ENCODE data around the gene OOSP1.
"Not testable (repeated sequence)": the region's sequence is repeated elsewhere in the genome, so short reads cannot be mapped to it uniquely, and the experiment has no call there.

OOSP1 gene

GRCh38 chr11:59963733-59964132 lies 25.5 kb downstream of the OOSP1 start, which contains the start of gene OOSP4A:
Gene OOSP4A, plus strand, starts transcription at chr11:59964033. Its CDS starts 0 bp downstream, at chr11:59964033.
- no peak within 1 kb of the TSS for H3K9ac ChIP-seq (ENCODE audit: low read depth, low read length)
- no peaks in the 10 kb centered on the region for H3K27me3 ChIP-seq (ENCODE audit: control insufficient read depth, insufficient read depth, low read length)
- no peaks in the 10 kb centered on the region for H3K4me1 ChIP-seq (ENCODE audit: control insufficient read depth, insufficient read depth, low read length)
- no peaks in the 10 kb centered on the region for H3K36me3 ChIP-seq (ENCODE audit: insufficient read depth, low read length)
- H3K4me2 ChIP-seq (ENCODE audit: low read length) = no peak within 1 kb of the TSS
- H3K4me3 ChIP-seq (ENCODE audit: low read length) = no peak within 1 kb of the TSS
- no peaks in the 10 kb centered on the region for H3K9me3 ChIP-seq (replicated peaks; ENCODE audit: low read length)

GRCh38 chr11:59965424-59965823 lies 27.2 kb downstream of the OOSP1 start:
- Histone ChIP-seq H3K9me3 (replicated peaks; ENCODE audit: low read length) (no peaks in the 10 kb centered on the region), H3K27me3 (ENCODE audit: control insufficient read depth, insufficient read depth, low read length) (no peaks in the 10 kb centered on the region), H3K36me3 (ENCODE audit: insufficient read depth, low read length) (no peaks in the 10 kb centered on the region), H3K4me3 (ENCODE audit: low read length) (no peak overlapping the region), H3K9ac (ENCODE audit: low read depth, low read length) (no peak overlapping the region), H3K4me2 (ENCODE audit: low read length) (no peak overlapping the region), H3K4me1 (ENCODE audit: control insufficient read depth, insufficient read depth, low read length) (no peaks in the 10 kb centered on the region)

- Histone ChIP-seq H3K4me1 (ENCODE audit: control insufficient read depth, insufficient read depth, low read length) (no peaks in the 10 kb centered on the region), H3K36me3 (ENCODE audit: insufficient read depth, low read length) (no peaks in the 10 kb centered on the region), H3K9ac (ENCODE audit: low read depth, low read length) (no peak overlapping the region), H3K4me2 (ENCODE audit: low read length) (no peak overlapping the region), H3K9me3 (replicated peaks; ENCODE audit: low read length) (no peaks in the 10 kb centered on the region), H3K4me3 (ENCODE audit: low read length) (no peak overlapping the region), H3K27me3 (ENCODE audit: control insufficient read depth, insufficient read depth, low read length) (no peaks in the 10 kb centered on the region)
Measured at GRCh38 chr11:59966201-59966600, 28.0 kb downstream of the OOSP1 start.

- no peak overlapping the region for H3K9ac ChIP-seq (ENCODE audit: low read depth, low read length)
- H3K9me3 ChIP-seq (replicated peaks; ENCODE audit: low read length) = no peaks in the 10 kb centered on the region
- H3K4me1 ChIP-seq (ENCODE audit: control insufficient read depth, insufficient read depth, low read length) = no peaks in the 10 kb centered on the region
- H3K4me2 ChIP-seq (ENCODE audit: low read length) = no peak overlapping the region
- H3K27me3 ChIP-seq (ENCODE audit: control insufficient read depth, insufficient read depth, low read length) = no peaks in the 10 kb centered on the region
- no peak overlapping the region for H3K4me3 ChIP-seq (ENCODE audit: low read length)
- no peaks in the 10 kb centered on the region for H3K36me3 ChIP-seq (ENCODE audit: insufficient read depth, low read length)
Measured at GRCh38 chr11:59967677-59968394, 29.6 kb downstream of the OOSP1 start.

GRCh38 chr11:59968395-59968783 lies 30.2 kb downstream of the OOSP1 start:
- Histone ChIP-seq H3K9me3 (replicated peaks; ENCODE audit: low read length) (no peaks in the 10 kb centered on the region), H3K36me3 (ENCODE audit: insufficient read depth, low read length) (no peaks in the 10 kb centered on the region), H3K4me3 (ENCODE audit: low read length) (no peak overlapping the region), H3K27me3 (ENCODE audit: control insufficient read depth, insufficient read depth, low read length) (no peaks in the 10 kb centered on the region), H3K4me1 (ENCODE audit: control insufficient read depth, insufficient read depth, low read length) (no peaks in the 10 kb centered on the region), H3K9ac (ENCODE audit: low read depth, low read length) (no peak overlapping the region), H3K4me2 (ENCODE audit: low read length) (no peak overlapping the region)

- Histone ChIP-seq H3K4me1 (ENCODE audit: control insufficient read depth, insufficient read depth, low read length) (no peaks in the 10 kb centered on the region), H3K9ac (ENCODE audit: low read depth, low read length) (no peak overlapping the region), H3K9me3 (replicated peaks; ENCODE audit: low read length) (no peaks in the 10 kb centered on the region), H3K4me3 (ENCODE audit: low read length) (no peak overlapping the region), H3K27me3 (ENCODE audit: control insufficient read depth, insufficient read depth, low read length) (no peaks in the 10 kb centered on the region), H3K36me3 (ENCODE audit: insufficient read depth, low read length) (no peaks in the 10 kb centered on the region), H3K4me2 (ENCODE audit: low read length) (no peak overlapping the region)
Measured at GRCh38 chr11:59973097-59973496, 34.9 kb downstream of the OOSP1 start.

- Histone ChIP-seq H3K9ac (ENCODE audit: low read depth, low read length) (no peak overlapping the region), H3K36me3 (ENCODE audit: insufficient read depth, low read length) (no peaks in the 10 kb centered on the region)
Measured at GRCh38 chr11:59981106-59981770, 43.0 kb downstream of the OOSP1 start.

GRCh38 chr11:59982037-59982436 lies 43.8 kb downstream of the OOSP1 start:
- H3K9me3 ChIP-seq (replicated peaks; ENCODE audit: low read length); H3K4me2 ChIP-seq (ENCODE audit: low read length); H3K4me3 ChIP-seq (ENCODE audit: low read length); H3K9ac ChIP-seq (ENCODE audit: low read depth, low read length); H3K4me1 ChIP-seq (ENCODE audit: control insufficient read depth, insufficient read depth, low read length); H3K36me3 ChIP-seq (ENCODE audit: insufficient read depth, low read length); H3K27me3 ChIP-seq (ENCODE audit: control insufficient read depth, insufficient read depth, low read length): not testable (repeated sequence)

More at GRCh38 chr11:59981106-59981770, 43.0 kb downstream of the OOSP1 start:
- Histone ChIP-seq H3K4me3 (ENCODE audit: low read length) (no peak overlapping the region), H3K9me3 (replicated peaks; ENCODE audit: low read length) (no peaks in the 10 kb centered on the region), H3K27me3 (ENCODE audit: control insufficient read depth, insufficient read depth, low read length) (no peaks in the 10 kb centered on the region), H3K4me2 (ENCODE audit: low read length) (no peak overlapping the region), H3K4me1 (ENCODE audit: control insufficient read depth, insufficient read depth, low read length) (no peaks in the 10 kb centered on the region)

- Histone ChIP-seq H3K27me3 (ENCODE audit: control insufficient read depth, insufficient read depth, low read length) (no peaks in the 10 kb centered on the region), H3K36me3 (ENCODE audit: insufficient read depth, low read length) (no peaks in the 10 kb centered on the region), H3K9me3 (replicated peaks; ENCODE audit: low read length) (no peaks in the 10 kb centered on the region), H3K4me3 (ENCODE audit: low read length) (no peak overlapping the region), H3K4me2 (ENCODE audit: low read length) (no peak overlapping the region), H3K9ac (ENCODE audit: low read depth, low read length) (no peak overlapping the region), H3K4me1 (ENCODE audit: control insufficient read depth, insufficient read depth, low read length) (no peaks in the 10 kb centered on the region)
Measured at GRCh38 chr11:59983212-59983611, 45.0 kb downstream of the OOSP1 start.

GRCh38 chr11:59984368-59984767 lies 46.1 kb downstream of the OOSP1 start:
- H3K4me1 ChIP-seq (ENCODE audit: control insufficient read depth, insufficient read depth, low read length) = no peaks in the 10 kb centered on the region
- H3K9ac ChIP-seq (ENCODE audit: low read depth, low read length) = no peak overlapping the region
- H3K4me2 ChIP-seq (ENCODE audit: low read length) = no peak overlapping the region
- no peak overlapping the region for H3K4me3 ChIP-seq (ENCODE audit: low read length)
- no peaks in the 10 kb centered on the region for H3K9me3 ChIP-seq (replicated peaks; ENCODE audit: low read length)
- H3K36me3 ChIP-seq (ENCODE audit: insufficient read depth, low read length) = no peaks in the 10 kb centered on the region
- H3K27me3 ChIP-seq (ENCODE audit: control insufficient read depth, insufficient read depth, low read length) = no peaks in the 10 kb centered on the region

GRCh38 chr11:59990421-59990820 lies 52.2 kb downstream of the OOSP1 start:
- Histone ChIP-seq H3K4me3 (ENCODE audit: low read length) (no peak overlapping the region), H3K4me2 (ENCODE audit: low read length) (no peak overlapping the region), H3K9ac (ENCODE audit: low read depth, low read length) (no peak overlapping the region), H3K27me3 (ENCODE audit: control insufficient read depth, insufficient read depth, low read length) (no peaks in the 10 kb centered on the region), H3K9me3 (replicated peaks; ENCODE audit: low read length) (no peaks in the 10 kb centered on the region), H3K4me1 (ENCODE audit: control insufficient read depth, insufficient read depth, low read length) (no peaks in the 10 kb centered on the region), H3K36me3 (ENCODE audit: insufficient read depth, low read length) (no peaks in the 10 kb centered on the region)

GRCh38 chr11:59992425-59992824 lies 54.2 kb downstream of the OOSP1 start:
- no peaks in the 10 kb centered on the region for H3K4me1 ChIP-seq (ENCODE audit: control insufficient read depth, insufficient read depth, low read length)
- no peak overlapping the region for H3K4me3 ChIP-seq (ENCODE audit: low read length)
- no peak overlapping the region for H3K4me2 ChIP-seq (ENCODE audit: low read length)
- H3K27me3 ChIP-seq (ENCODE audit: control insufficient read depth, insufficient read depth, low read length) = no peaks in the 10 kb centered on the region
- no peaks in the 10 kb centered on the region for H3K36me3 ChIP-seq (ENCODE audit: insufficient read depth, low read length)
- no peak overlapping the region for H3K9ac ChIP-seq (ENCODE audit: low read depth, low read length)
- H3K9me3 ChIP-seq (replicated peaks; ENCODE audit: low read length) = no peaks in the 10 kb centered on the region
